Uterus (tissue), 4 donors: Measurements from ENCODE around the gene RAD51AP2. TPM values are rescaled to one million over a fixed set of nuclear protein-coding genes. Genes with fewer than 3 reads are reported as not detected.

Experiments used
- DNase-seq, 2 donors: peaks; one replicate each; pipeline ENCODE4 v3.0.0-alpha.2; 2019 to 2020
- H3K27ac ChIP-seq, 2 donors: fragments of 200-600 bp; sonication (generic); 1 replicate in 1 of 2; 2 replicates in 1 of 2; pipeline ENCODE4 v1.5.1; 2016 to 2018
- H3K27me3 ChIP-seq, 2 donors: fragments of 200-600 bp; sonication (generic); one replicate each; pipeline ENCODE4 v1.5.1; 2018 to 2019; ENCODE audit warnings: control low read depth in 1 of 2
- H3K36me3 ChIP-seq, 2 donors: fragments of 200-600 bp; sonication (generic); one replicate each; pipeline ENCODE4 v1.5.1; 2019; ENCODE audit warnings: control low read depth in 1 of 2
- H3K4me1 ChIP-seq, 2 donors: fragments of 200-600 bp; sonication (generic); one replicate each; pipeline ENCODE4 v1.5.1; 2018 to 2019; ENCODE audit warnings: control low read depth in 1 of 2
- H3K4me3 ChIP-seq, 2 donors: fragments of 200-600 bp; sonication (generic); 1 replicate in 1 of 2; 2 replicates in 1 of 2; pipeline ENCODE4 v1.5.1; 2018 to 2019; ENCODE audit warnings: mild to moderate bottlenecking in 1 of 2
- H3K9me3 ChIP-seq, 2 donors: fragments of 200-600 bp; sonication (generic); one replicate each; pipeline ENCODE4 v1.5.1; 2019; ENCODE audit warnings: control low read depth in 1 of 2
- POLR2A ChIP-seq, 2 donors: fragments of 450-650 bp; IDR thresholded peaks; one replicate each; pipeline ENCODE4 v1.6.1; 2016; ENCODE audit warnings: antibody characterized with exemption in 2 of 2, mild to moderate bottlenecking in 1 of 2, moderate library complexity in 1 of 2
- intact Hi-C: fragments of 100-400 bp; cut with DNase I; formaldehyde crosslinking; loops from one replicate; pipeline ENCODE4 v1.15.1; 2023; ENCODE audit warnings: low total_unique reads
- total RNA-seq, 4 donors: library from RNA; depleted of rRNA in 3 of 4; stranded (reverse); fragments of >200 nt in 3 of 4; gene quantifications; one replicate each; pipeline versions ENCODE4 v1.1.0 to v1.2.4, GENCODE V29; 2014 to 2023
- TF ChIP-seq, protein P1 (sequence below), 4 experiments: fragments of 200-600 bp in 2 of 4; fragments of 450-650 bp in 2 of 4; sonication (generic) in 2 of 4; IDR thresholded peaks; one replicate each; pipeline ENCODE4 v1.5.1; 2016 to 2019; ENCODE audit warnings: antibody characterized with exemption in 4 of 4, mild to moderate bottlenecking in 2 of 4, moderate library complexity in 1 of 4
- donor health status: DM: yes; HTN: yes; CAD: no.

Gene RAD51AP2
- total RNA-seq, 4 donors from 2014 or later, result 0.69 TPM; not detected in 3

DNA sequence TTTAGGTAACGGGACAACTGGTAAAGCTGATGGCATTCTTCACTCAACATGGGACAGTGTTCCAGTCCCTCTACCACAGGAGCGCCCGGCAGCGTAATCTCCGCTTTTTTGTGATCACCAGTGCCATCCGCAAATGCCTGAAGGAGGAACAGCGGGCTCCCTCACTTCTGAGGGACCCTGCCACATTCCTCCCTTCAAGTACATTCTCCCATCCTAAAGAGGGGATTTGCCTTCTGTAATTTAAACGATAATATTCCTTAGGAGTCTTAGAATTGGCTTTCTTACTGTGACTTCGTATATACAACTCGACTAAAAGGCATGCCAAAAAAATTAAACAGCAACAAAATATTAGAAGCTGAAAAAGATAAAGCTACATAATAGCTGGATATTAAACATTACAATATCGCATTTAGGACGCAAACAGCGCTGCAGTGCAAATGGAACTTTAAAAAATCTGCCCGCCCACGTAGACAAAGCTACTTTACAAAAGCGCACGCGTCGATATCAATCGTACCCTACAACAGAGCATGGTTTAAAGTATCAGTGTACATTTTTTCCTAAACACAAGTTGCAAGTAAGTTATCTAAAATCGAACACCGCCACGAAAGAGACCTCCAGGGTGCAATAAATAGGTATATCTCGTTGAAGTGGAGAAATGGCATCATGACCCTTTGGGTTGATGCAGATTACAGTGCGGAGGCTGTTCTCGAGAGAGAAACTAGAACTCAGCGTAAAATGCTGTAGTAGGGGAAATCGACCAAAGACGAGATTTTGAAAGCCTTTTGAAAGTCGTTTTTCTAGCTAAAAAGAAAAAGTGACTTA lies 20.0 kb upstream of the RAD51AP2 start:
- TF ChIP-seq POLR2A (IDR thresholded peaks at IDR 0.05), result no peak
- TF ChIP-seq, protein P1, sequence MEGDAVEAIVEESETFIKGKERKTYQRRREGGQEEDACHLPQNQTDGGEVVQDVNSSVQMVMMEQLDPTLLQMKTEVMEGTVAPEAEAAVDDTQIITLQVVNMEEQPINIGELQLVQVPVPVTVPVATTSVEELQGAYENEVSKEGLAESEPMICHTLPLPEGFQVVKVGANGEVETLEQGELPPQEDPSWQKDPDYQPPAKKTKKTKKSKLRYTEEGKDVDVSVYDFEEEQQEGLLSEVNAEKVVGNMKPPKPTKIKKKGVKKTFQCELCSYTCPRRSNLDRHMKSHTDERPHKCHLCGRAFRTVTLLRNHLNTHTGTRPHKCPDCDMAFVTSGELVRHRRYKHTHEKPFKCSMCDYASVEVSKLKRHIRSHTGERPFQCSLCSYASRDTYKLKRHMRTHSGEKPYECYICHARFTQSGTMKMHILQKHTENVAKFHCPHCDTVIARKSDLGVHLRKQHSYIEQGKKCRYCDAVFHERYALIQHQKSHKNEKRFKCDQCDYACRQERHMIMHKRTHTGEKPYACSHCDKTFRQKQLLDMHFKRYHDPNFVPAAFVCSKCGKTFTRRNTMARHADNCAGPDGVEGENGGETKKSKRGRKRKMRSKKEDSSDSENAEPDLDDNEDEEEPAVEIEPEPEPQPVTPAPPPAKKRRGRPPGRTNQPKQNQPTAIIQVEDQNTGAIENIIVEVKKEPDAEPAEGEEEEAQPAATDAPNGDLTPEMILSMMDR (IDR thresholded peaks at IDR 0.05), result no peak
- peak overlapping the region; percentile 56 to 71 for H3K27ac ChIP-seq
- no peaks in the 10 kb centered on the region for H3K4me1 ChIP-seq
- H3K36me3 ChIP-seq, result no peaks in the 10 kb centered on the region
- H3K27me3 ChIP-seq, result peaks cover 0 to 11% of the 10 kb centered on the region in 2 donors
- peak overlapping the region; percentile 28 to 50 for H3K4me3 ChIP-seq
- DNase-seq, result no peak
- intact Hi-C loops, result no loop called here
- no peaks in the 10 kb centered on the region for H3K9me3 ChIP-seq

DNA sequence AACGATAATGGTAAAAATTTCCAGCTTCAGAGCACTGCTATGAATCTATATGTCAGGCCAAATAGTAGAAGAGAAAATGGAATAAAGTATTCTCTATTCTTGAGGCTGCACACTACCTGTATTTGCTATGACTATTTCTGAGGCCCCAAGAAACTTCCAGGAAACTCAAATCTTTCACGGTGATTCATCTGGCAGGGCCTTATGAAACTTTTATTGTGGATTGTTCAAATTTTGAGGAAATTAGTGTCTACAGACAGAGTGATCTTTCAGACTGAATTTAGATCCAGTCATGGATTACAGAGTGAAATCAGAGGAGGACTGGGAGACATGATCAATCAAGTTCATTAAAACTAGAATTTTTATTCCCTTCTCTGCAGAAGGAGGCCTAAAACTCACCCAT lies 18.2 kb upstream of the RAD51AP2 start:
- Histone ChIP-seq H3K36me3 (no peaks in the 10 kb centered on the region), H3K4me1 (no peaks in the 10 kb centered on the region), H3K4me3 (no peak overlapping the region), H3K27me3 (no peaks in the 10 kb centered on the region), H3K9me3 (no peaks in the 10 kb centered on the region), H3K27ac (no peak overlapping the region)
- intact Hi-C loops, result no loop called here
- TF ChIP-seq, protein P1 (IDR thresholded peaks at IDR 0.05), result no peak
- TF ChIP-seq POLR2A (IDR thresholded peaks at IDR 0.05), result no peak
- DNase-seq, result no peak

DNA sequence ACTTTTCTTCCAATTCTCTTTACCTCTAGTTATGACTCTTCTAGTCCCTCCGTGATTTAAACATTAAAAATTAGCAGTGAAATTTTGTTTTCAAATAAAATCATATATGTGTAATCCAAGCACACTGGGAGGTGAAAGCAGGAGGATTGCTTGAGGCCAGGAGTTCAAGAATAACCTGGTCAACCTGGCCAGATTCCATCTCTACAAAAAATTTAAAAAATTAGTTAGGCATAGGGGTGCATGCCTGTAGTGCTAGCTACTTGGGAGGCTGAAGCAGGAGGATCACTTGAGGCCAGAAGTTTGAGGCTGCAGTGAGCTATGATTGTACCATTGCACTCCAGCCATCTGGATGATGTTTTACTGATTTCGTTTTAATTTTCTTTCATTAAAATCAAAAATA lies 15.3 kb upstream of the RAD51AP2 start:
- no peak for TF ChIP-seq POLR2A (IDR thresholded peaks at IDR 0.05)
- TF ChIP-seq, protein P1 (IDR thresholded peaks at IDR 0.05), result no peak
- H3K4me3 ChIP-seq, result no peak overlapping the region
- no peaks in the 10 kb centered on the region for H3K4me1 ChIP-seq
- no peaks in the 10 kb centered on the region for H3K9me3 ChIP-seq
- intact Hi-C loops, result no loop called here
- no peaks in the 10 kb centered on the region for H3K27me3 ChIP-seq
- no peaks in the 10 kb centered on the region for H3K36me3 ChIP-seq
- no peak for DNase-seq
- no peak overlapping the region for H3K27ac ChIP-seq

DNA sequence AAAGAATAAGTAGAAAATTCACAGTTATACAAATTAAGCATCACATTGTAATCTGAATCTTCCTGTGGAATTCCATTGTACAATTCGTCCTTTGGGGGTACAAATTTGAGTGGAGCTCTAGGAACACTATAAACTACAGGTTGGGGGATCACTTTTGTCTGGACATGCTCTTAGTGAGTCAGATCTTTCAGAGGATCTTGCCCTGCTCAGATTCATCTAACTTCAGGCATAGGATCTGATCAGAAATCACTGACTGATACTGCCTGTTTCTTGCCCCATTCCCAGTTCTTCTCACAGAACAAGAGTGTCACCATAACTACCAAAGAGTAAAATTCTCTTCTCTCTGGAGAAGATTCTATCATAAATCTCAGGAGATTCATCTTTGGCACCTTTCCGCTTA lies 11.5 kb upstream of the RAD51AP2 start:
- TF ChIP-seq, protein P1 (IDR thresholded peaks at IDR 0.05), result no peak
- TF ChIP-seq POLR2A (IDR thresholded peaks at IDR 0.05), result no peak
- no peaks in the 10 kb centered on the region for H3K4me1 ChIP-seq
- no peaks in the 10 kb centered on the region for H3K36me3 ChIP-seq
- H3K27me3 ChIP-seq, result no peaks in the 10 kb centered on the region
- no peak for DNase-seq
- H3K27ac ChIP-seq, result no peak overlapping the region
- intact Hi-C loops, result no loop called here
- H3K9me3 ChIP-seq, result no peaks in the 10 kb centered on the region
- H3K4me3 ChIP-seq, result no peak overlapping the region

DNA sequence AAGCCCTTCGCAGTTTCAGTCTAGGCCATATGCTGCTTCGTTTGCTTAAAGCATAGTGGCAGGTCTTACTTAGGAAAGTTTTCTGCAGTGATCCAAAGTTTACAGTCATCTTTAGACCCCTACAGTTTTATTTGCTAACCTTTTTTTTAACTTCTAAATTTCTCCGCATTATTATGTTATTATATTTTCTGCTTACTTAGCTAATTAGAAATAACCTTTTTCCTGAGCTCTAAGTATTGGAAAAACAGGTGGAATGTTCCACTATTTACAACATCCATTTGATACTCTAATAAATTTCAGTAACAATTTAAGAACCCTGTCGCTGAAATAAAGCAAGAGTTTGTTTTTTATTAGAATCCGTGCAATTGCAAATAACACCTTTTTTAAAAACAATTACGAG lies 4.1 kb upstream of the RAD51AP2 start:
- no peak for DNase-seq
- H3K27ac ChIP-seq, result no peak overlapping the region
- intact Hi-C loops, result no loop called here
- H3K9me3 ChIP-seq, result no peaks in the 10 kb centered on the region
- H3K4me1 ChIP-seq, result no peaks in the 10 kb centered on the region
- H3K4me3 ChIP-seq, result no peak overlapping the region
- H3K27me3 ChIP-seq, result no peaks in the 10 kb centered on the region
- TF ChIP-seq, protein P1 (IDR thresholded peaks at IDR 0.05), result no peak
- TF ChIP-seq POLR2A (IDR thresholded peaks at IDR 0.05), result no peak
- no peaks in the 10 kb centered on the region for H3K36me3 ChIP-seq
